Activated naive CD4-positive, alpha-beta T cell treated with anti-CD3 and anti-CD28 coated beads, Interleukin-2, amount 50 U/mL, for 72 hours (primary cell): ENCODE results near the gene SGSM2. TPM values are rescaled to one million over a fixed set of nuclear protein-coding genes. Genes with fewer than 3 reads are reported as not detected.

Source experiments
- ATAC-seq, 2 donors: fragments of 150-1000 bp; cut with Tn5 transposase; 2 replicates each; pipeline ENCODE4 v1.10.0; 2021; ENCODE audit warnings: mild to moderate bottlenecking in 2 of 2, moderate library complexity in 2 of 2
- DNase-seq, 2 donors: peaks; one replicate each; pipeline ENCODE4 v3.0.0; 2021 to 2022; ENCODE audit warnings: low spot score in 2 of 2
- H3K27ac Mint-ChIP-seq, 2 donors: one replicate each; pipeline ENCODE4 v1.8.0; 2022; ENCODE audit warnings: mild to moderate bottlenecking in 2 of 2, mixed read lengths in 2 of 2
- H3K36me3 Mint-ChIP-seq, 2 donors: one replicate each; pipeline ENCODE4 v1.8.0; 2022; ENCODE audit warnings: mixed read lengths in 2 of 2
- H3K9me3 Mint-ChIP-seq, 2 donors: one replicate each; pipeline ENCODE4 v1.8.0; 2022; ENCODE audit warnings: mixed read lengths in 2 of 2
- total RNA-seq, 2 donors: library from RNA; stranded (reverse); gene quantifications; one replicate each; pipeline ENCODE4 v1.2.3, GENCODE V29; 2022

The SGSM2 gene
- total RNA-seq, 2 donors from 2014 or later, result 27.8 to 50.1 TPM

DNA sequence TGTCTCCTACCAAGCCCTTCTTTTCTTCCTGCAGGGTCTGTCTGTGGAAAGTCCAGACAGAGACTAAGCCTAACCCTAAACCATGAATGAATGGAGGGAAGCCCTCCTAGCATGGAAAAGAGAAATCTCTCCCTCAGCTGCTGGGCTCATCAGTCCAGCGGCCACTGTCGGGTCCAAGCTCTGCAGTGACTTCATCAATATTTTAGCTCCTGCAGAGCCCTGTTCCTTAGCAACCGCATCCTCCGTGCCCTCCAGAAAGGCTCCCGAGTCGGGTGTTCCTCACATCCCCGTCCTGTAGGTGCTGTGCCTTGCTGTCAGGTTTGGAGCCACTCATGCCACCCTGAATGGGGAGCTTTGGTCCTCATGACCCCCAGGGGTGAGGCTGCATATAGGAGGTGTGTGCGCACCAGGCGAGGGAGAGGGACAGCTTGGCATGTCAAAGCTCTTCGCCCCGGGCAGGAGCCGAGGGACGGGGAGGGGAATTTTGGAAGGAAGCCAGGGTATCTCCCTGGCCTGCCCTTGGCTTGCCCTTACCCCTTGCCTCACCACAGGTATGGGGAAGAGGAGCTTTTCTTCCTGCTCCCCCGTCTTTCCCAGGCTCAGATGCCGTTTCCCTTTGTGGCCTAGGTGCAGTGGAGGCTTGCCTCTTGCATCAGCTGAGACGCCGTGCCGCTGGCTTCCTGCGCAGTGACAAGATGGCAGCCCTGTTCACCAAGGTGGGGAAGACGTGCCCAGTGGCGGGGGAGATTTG lies 23.9 kb downstream of the SGSM2 start:
- H3K36me3 Mint-ChIP-seq, result no peaks in the 10 kb centered on the region
- no peak for ATAC-seq
- peak overlapping the region in 1 of 2 donors; percentile 86 for H3K27ac Mint-ChIP-seq
- H3K9me3 Mint-ChIP-seq, result no peaks in the 10 kb centered on the region
- no peak for DNase-seq

DNA sequence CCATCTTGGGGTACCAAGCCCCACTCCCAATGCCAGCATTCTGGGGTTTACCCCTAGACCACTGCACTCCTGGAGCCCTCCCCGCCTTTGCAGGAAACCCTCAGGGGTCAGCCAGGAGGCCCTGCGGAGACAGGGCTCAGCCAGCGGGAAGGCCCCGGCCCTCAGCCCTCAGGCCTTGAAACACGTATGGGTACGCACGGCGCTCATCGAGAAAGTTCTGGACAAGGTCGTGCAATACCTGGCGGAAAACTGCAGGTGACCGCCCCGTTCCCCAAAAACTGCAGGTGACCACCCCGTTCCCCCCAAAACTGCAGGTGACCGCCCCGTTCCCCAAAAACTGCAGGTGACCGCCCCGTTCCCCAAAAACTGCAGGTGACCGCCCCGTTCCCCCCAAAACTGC lies 24.7 kb downstream of the SGSM2 start:
- H3K9me3 Mint-ChIP-seq, result no peaks in the 10 kb centered on the region
- ATAC-seq (no peak), DNase-seq (no peak)
- no peaks in the 10 kb centered on the region for H3K36me3 Mint-ChIP-seq
- no peak overlapping the region for H3K27ac Mint-ChIP-seq

DNA sequence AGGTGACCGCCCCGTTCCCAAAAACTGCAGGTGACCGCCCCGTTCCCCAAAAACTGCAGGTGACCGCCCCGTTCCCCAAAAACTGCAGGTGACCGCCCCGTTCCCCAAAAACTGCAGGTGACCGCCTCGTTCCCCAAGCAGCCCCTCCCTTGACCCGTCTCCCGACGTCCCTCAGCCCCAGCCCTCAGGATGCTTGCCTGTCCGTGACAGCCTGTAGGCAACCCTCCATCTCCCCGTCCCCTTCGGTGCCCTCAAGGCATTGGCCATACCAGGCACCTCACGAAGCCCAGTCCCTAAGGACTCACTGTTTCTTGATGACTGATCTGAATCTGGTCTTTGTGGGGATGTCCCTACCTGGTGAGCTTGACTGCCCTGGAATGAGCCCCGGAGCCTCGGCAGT lies 25.1 kb downstream of the SGSM2 start:
- H3K36me3 Mint-ChIP-seq, result no peaks in the 10 kb centered on the region
- ATAC-seq (no peak), DNase-seq (no peak)
- peak overlapping the region in 1 of 2 donors; percentile 56 for H3K27ac Mint-ChIP-seq
- no peaks in the 10 kb centered on the region for H3K9me3 Mint-ChIP-seq

DNA sequence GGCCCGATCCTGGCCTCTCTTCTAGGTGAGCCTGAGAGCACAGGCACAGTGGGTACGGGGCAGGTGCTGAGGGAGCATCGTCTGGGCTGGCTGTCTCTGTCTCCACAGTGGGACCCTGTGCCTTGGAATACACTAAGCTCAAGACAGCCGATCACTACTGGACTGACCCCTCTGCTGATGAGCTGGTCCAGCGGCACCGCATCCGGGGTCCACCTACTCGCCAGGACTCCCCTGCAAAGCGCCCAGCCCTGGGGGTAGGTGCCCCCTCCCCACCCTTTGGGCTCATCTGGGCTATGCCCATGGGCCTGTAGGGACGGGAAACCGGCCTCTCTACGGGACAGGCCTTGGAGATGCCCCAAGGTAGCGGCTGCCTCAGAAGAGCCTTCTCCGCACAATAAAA lies 25.6 kb downstream of the SGSM2 start:
- Mint-ChIP-seq H3K36me3 (no peaks in the 10 kb centered on the region), H3K9me3 (no peaks in the 10 kb centered on the region), H3K27ac (peak overlapping the region in 1 of 2 donors; percentile 56)
- ATAC-seq, result no peak
- no peak for DNase-seq

DNA sequence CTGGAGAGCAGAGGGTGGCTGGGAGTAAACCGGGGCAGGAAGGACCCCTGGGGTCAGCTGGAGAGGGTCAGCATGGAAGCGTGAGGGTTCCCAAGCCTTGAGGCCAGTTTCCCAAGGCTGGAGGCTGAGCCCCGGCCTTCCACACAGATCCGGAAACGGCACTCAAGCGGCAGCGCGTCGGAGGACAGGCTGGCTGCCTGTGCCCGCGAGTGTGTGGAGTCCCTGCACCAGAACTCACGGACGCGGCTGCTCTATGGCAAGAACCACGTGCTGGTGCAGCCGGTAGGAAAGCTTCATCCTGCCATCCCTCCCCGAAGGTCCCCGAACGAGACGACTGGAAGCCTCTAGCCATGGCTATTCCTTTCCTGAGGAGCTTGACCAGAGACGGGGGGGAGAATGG lies 26.0 kb downstream of the SGSM2 start:
- no peaks in the 10 kb centered on the region for H3K9me3 Mint-ChIP-seq
- no peak overlapping the region for H3K27ac Mint-ChIP-seq
- ATAC-seq, result no peak
- H3K36me3 Mint-ChIP-seq, result no peaks in the 10 kb centered on the region
- no peak for DNase-seq

DNA sequence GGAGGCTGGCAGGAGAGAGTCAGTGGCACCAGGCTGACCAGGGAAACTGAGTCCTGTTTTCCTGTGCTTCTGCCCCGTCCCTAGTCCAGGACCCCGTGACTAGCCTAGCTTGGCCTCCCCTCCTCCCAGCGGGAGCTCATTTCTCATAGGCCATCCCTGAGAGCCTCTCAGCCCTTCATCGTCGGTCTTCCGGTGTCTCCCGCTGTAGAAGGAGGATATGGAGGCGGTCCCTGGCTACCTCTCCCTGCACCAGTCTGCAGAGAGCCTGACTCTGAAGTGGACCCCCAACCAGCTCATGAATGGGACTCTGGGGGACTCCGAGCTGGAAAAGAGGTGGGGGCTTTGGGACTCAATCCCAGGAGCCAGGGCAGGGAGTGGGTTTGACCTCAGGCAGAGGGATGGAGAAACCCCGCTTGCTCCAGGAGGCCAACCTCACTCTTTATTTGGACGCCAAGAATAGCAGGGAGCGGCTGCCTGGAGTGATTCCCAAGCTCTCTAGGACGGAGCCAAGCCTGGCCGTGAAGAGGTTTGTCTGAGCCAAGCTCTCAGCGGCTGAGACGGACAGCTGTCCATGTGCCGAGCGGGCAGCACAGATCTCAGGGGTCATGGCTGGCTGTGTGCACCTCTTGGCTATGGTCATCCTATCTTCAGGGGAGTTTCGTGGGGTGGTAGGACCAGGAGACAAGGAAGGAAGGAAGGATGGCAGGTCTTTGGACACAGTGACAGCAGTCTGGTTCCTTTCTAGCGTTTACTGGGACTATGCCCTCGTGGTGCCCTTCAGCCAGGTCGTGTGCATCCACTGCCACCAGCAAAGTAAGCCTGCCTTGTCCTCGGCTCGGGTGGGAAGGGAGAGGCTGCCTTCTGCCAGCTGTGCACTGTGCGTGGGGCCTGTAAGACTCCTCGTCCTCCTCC lies 26.8 kb downstream of the SGSM2 start:
- no peak for ATAC-seq

GRCh38 chr17:2364763-2365116 lies 27.4 kb downstream of the SGSM2 start:
- H3K9me3 Mint-ChIP-seq, result no peaks in the 10 kb centered on the region
- no peak for ATAC-seq

More for the DNA sequence above, 26.8 kb downstream of the SGSM2 start:
- DNase-seq, result no peak
- Mint-ChIP-seq H3K9me3 (no peaks in the 10 kb centered on the region), H3K27ac (no peak overlapping the region), H3K36me3 (no peaks in the 10 kb centered on the region)

DNA sequence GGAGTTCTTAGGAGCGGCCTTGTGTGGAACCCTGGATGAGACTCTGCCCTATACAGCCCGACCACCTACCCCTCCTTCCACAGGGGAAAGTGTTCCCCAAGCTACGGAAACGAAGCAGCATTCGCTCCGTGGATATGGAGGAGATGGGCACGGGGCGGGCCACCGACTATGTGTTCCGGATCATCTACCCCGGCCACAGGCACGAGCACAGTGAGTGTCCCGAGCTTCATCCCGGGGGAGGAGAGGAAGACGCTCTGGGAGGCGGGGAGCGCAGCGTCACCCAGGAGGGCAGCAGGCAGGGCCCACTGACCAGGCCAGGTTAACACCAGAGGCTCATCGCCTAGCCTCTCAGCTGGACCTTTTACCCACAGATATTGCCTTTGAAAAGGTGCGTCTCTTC lies 27.8 kb downstream of the SGSM2 start:
- Mint-ChIP-seq H3K27ac (no peak overlapping the region), H3K9me3 (no peaks in the 10 kb centered on the region), H3K36me3 (no peaks in the 10 kb centered on the region)
- DNase-seq (no peak), ATAC-seq (no peak)

More at GRCh38 chr17:2364763-2365116, 27.4 kb downstream of the SGSM2 start:
- no peaks in the 10 kb centered on the region for H3K36me3 Mint-ChIP-seq
- no peak overlapping the region for H3K27ac Mint-ChIP-seq
- DNase-seq, result no peak

DNA sequence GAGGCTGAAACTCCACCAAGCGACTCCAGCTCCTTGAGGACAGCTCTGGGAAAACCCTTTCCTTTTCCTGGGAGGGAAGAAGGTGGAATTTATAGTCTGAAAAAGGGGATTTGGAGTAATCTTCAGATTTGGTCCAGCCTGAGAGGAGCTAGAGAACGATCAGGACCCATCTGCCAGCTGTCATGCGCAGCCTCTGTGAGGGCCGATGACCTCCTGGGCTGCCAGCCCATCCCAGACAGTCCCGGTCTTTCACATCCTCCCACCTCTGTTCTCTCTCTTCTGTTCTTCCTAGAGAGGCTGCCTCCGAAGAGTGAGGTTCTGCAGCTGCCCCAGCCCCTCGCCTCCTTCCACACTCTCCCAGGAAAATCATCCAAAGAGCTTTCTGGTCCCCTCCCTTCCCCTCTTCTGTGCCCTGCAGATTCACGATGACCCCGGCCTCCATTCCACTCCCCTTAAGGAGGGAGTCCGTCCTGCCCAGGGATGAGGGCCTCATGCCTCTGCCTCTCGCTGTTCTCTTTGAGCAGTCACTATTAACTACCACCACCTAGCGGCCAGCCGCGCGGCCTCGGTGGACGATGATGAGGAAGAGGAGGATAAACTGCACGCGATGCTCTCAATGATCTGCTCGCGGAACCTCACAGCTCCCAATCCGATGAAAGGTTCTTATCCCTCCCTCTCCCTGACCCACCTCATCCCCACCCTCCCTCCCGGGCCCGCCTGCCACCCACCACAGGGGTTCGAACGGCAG lies 29.6 kb downstream of the SGSM2 start:
- ATAC-seq (no peak), DNase-seq (no peak)
- Mint-ChIP-seq H3K36me3 (no peaks in the 10 kb centered on the region), H3K27ac (no peak overlapping the region), H3K9me3 (no peaks in the 10 kb centered on the region)

GRCh38 chr17:2368359-2368758 lies 31.1 kb downstream of the SGSM2 start:
- H3K27ac Mint-ChIP-seq, result no peak overlapping the region

GRCh38 chr17:2369039-2369438 lies 31.7 kb downstream of the SGSM2 start:
- Mint-ChIP-seq H3K27ac (peak overlapping the region in 1 of 2 donors; percentile 74), H3K36me3 (no peaks in the 10 kb centered on the region), H3K9me3 (no peaks in the 10 kb centered on the region)
- DNase-seq, result no peak
- no peak for ATAC-seq

More at GRCh38 chr17:2368359-2368758, 31.1 kb downstream of the SGSM2 start:
- ATAC-seq (no peak), DNase-seq (no peak)
- H3K9me3 Mint-ChIP-seq, result no peaks in the 10 kb centered on the region
- H3K36me3 Mint-ChIP-seq, result no peaks in the 10 kb centered on the region

DNA sequence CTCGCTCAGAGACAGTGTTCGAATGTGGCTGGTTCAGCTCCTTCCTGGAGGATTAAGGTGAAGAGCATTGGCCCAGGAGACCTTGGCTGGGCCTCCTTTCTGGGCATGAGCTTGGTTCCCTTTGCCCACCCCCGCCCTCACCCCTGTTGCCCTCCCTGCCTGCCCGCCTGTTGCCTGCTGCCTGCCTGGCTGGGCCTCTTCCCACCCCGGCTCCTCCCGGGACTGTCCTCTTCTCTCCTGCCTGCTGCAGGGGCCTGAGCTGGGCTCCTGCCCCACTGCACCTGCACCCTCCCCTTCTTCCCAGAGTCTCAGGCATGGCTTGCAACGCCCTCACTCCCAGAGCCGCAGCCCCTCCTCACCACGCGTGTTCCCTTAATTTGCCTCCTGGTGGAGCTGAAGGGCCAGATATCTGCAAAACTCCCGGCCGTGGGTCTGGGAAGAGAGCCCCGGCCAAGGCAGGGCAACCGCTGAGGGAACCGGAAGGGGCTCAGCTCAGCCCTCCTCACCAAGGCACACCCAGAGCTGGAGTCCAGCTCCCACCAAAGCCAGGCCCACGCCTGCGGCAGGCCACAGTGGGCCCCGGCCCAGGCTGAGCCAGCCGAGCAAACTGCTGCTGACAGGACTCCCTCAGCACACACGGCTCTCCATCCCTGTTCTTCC lies 32.4 kb downstream of the SGSM2 start:
- DNase-seq (no peak), ATAC-seq (no peak)
- Mint-ChIP-seq H3K36me3 (no peaks in the 10 kb centered on the region), H3K9me3 (no peaks in the 10 kb centered on the region), H3K27ac (no peak overlapping the region)

- ATAC-seq, result peak in 1 of 2 donors; percentile 8
- H3K9me3 Mint-ChIP-seq, result no peaks in the 10 kb centered on the region
- no peak overlapping the region for H3K27ac Mint-ChIP-seq
- no peaks in the 10 kb centered on the region for H3K36me3 Mint-ChIP-seq
- no peak for DNase-seq
These were observed 32.9 kb downstream of the SGSM2 start for GRCh38 chr17:2370211-2370589.

DNA sequence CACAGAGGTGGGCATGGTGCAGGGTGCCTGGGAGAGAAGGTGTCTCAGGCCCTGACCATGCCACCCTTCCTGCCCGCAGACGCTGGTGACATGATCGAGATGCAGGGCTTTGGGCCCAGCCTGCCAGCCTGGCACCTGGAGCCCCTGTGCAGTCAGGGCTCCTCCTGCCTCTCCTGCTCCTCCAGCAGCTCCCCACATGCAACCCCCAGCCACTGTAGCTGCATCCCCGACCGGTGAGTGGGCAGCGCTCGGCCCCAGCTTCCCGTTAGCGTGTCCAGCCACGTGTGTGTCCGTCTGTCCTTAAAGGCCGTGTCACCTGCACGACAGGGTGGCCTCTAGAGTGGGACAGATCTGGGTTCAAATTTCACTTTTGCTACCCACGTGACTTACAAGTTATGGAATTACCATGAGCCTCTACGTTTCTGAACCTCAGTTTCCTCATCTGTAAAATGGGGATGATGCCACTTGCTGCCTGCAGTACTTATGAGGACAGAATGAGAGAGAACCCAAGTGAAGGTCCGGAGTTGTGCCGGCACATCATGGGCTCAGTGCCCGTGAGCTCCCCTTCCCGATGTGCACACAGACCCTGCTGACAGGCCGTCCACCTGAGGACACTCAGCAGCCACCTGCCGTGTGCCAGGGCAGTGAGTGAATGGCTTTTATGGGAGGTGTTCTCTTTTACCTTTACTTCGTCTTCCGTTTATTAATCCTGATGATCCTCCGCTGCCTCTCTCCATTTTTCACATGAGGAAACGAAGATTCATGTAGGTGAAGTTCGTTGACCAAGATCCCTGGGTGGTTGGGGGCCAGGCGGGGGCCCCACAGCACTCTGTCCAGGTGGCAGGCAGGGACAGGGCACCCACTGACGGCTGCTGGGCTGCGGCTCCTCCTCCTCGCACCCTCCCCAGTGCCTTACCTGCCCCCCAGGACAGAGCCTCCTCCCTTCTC lies 34.2 kb downstream of the SGSM2 start:
- ATAC-seq (no peak), DNase-seq (no peak)
- Mint-ChIP-seq H3K9me3 (no peaks in the 10 kb centered on the region), H3K27ac (peak overlapping the region; percentile 9 to 77), H3K36me3 (no peaks in the 10 kb centered on the region)

- ATAC-seq, result no peak
- Mint-ChIP-seq H3K27ac (no peak overlapping the region), H3K36me3 (no peaks in the 10 kb centered on the region), H3K9me3 (no peaks in the 10 kb centered on the region)
- no peak for DNase-seq
These were observed 34.9 kb downstream of the SGSM2 start for GRCh38 chr17:2372180-2372579.

GRCh38 chr17:2372681-2373080 lies 35.4 kb downstream of the SGSM2 start:
- Mint-ChIP-seq H3K9me3 (no peaks in the 10 kb centered on the region), H3K27ac (no peak overlapping the region), H3K36me3 (no peaks in the 10 kb centered on the region)
- DNase-seq (no peak), ATAC-seq (no peak)
